AG10803 (cell line): Measurements from ENCODE around the gene TTI1.

Experiments used
- DNase-seq: peaks from one replicate; pipeline ENCODE4 v3.0.0; 2010; ENCODE audit warnings: low read depth
- H3K4me3 ChIP-seq: 2 replicates; pipeline ENCODE4 v1.5.1; 2011; ENCODE audit warnings: mild to moderate bottlenecking, low read length, control low read depth
- TF ChIP-seq, protein P1 (sequence below): conservative IDR thresholded peaks from 2 replicates; pipeline ENCODE4 v1.5.1; 2011; ENCODE audit warnings: mild to moderate bottlenecking, low read length, control low read depth, inconsistent platforms

The TTI1 gene

GRCh38 chr20:37980876-37981275 lies 52.4 kb downstream of the TTI1 start:
- TF ChIP-seq, protein P1, sequence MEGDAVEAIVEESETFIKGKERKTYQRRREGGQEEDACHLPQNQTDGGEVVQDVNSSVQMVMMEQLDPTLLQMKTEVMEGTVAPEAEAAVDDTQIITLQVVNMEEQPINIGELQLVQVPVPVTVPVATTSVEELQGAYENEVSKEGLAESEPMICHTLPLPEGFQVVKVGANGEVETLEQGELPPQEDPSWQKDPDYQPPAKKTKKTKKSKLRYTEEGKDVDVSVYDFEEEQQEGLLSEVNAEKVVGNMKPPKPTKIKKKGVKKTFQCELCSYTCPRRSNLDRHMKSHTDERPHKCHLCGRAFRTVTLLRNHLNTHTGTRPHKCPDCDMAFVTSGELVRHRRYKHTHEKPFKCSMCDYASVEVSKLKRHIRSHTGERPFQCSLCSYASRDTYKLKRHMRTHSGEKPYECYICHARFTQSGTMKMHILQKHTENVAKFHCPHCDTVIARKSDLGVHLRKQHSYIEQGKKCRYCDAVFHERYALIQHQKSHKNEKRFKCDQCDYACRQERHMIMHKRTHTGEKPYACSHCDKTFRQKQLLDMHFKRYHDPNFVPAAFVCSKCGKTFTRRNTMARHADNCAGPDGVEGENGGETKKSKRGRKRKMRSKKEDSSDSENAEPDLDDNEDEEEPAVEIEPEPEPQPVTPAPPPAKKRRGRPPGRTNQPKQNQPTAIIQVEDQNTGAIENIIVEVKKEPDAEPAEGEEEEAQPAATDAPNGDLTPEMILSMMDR: no peak
- no peak for DNase-seq
- no peak overlapping the region for H3K4me3 ChIP-seq

GRCh38 chr20:37980383-37980782 lies 52.9 kb downstream of the TTI1 start:
- H3K4me3 ChIP-seq: no peak overlapping the region
- TF ChIP-seq, protein P1: no peak
- DNase-seq: no peak

GRCh38 chr20:37979021-37979985 lies 54.0 kb downstream of the TTI1 start:
- no peak overlapping the region for H3K4me3 ChIP-seq
- TF ChIP-seq, protein P1: no peak
- no peak for DNase-seq

DNA sequence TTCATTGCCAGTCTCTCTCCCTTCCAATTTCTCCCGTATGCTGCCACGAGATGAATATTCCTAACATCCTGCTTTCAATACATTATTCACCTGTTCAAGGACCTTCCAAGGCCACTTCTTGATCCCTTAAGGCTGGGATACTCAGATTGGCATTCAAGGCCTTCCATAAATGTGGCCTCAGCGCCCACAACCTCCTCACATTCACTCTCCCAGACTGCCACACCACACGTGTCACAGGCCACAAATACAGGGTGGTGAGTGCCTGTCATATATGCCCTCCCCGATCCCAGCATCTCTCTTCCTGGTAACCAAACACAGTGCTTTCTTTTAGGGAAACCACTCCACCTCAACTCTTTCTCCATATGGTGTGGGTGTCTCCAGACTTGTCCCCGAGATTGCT lies 55.5 kb downstream of the TTI1 start:
- DNase-seq: no peak
- H3K4me3 ChIP-seq: no peak overlapping the region
- TF ChIP-seq, protein P1: no peak

GRCh38 chr20:37977338-37977737 lies 55.9 kb downstream of the TTI1 start:
- H3K4me3 ChIP-seq: no peak overlapping the region
- TF ChIP-seq, protein P1: no peak
- DNase-seq: no peak

DNA sequence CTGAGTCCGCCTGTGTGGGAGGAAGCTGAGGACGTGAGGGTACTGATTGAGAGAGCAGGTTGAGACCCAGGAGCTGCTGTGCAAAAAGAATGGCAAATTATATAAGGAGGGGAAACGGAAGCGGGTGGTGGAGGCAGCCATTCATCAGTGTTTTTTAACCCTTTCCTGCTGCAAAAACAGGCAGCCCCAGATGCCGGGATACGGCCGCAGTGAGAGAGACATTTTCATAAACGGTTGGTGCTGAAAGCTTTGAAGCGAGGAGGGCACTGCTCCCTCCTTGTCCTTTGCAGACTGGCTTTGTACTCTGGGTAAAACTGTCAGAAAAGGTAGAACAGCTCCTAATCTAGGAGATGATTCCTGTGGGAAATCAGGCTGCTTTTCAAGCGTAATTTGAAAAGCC lies 56.4 kb downstream of the TTI1 start:
- TF ChIP-seq, protein P1: no peak
- no peak overlapping the region for H3K4me3 ChIP-seq
- no peak for DNase-seq
